ENCODE measurements around the gene SCAP. TPM values are rescaled to one million over a fixed set of nuclear protein-coding genes. Genes with fewer than 3 reads are reported as not detected.
"Not testable (repeated sequence)": the region's sequence is repeated elsewhere in the genome, so short reads cannot be mapped to it uniquely, and the experiment has no call there.

The SCAP gene
- total RNA-seq, 1 donor from 2014 or later, result 37.9 TPM

GRCh38 chr3:47485812-47486211 lies 10.1 kb upstream of the SCAP start:
- DNase-seq (ENCODE audit: low spot score), result no peak
- intact Hi-C loops (cut with DNase I), result no loop called here

GRCh38 chr3:47482366-47482765 lies 6.6 kb upstream of the SCAP start:
- intact Hi-C loops (cut with DNase I), result no loop called here
- no peak for DNase-seq (ENCODE audit: low spot score)

- intact Hi-C loops (cut with DNase I); DNase-seq (ENCODE audit: low spot score): not testable (repeated sequence)
Observed at GRCh38 chr3:47481763-47482162, 6.0 kb upstream of the SCAP start.

GRCh38 chr3:47480267-47480666 lies 4.5 kb upstream of the SCAP start:
- intact Hi-C loops (cut with DNase I); DNase-seq (ENCODE audit: low spot score): not testable (repeated sequence)

- intact Hi-C loops (cut with DNase I), result no loop called here
- DNase-seq (ENCODE audit: low spot score), result no peak
Observed at GRCh38 chr3:47479826-47480160, 4.1 kb upstream of the SCAP start.

GRCh38 chr3:47478022-47478421 lies 2.3 kb upstream of the SCAP start:
- intact Hi-C loops (cut with DNase I), result no loop called here
- DNase-seq (ENCODE audit: low spot score), result no peak

- DNase-seq (ENCODE audit: low spot score), result no peak
Observed at GRCh38 chr3:47476644-47477199, 981 bp upstream of the SCAP start.

GRCh38 chr3:47476330-47476626 lies 537 bp upstream of the SCAP start:
- intact Hi-C loops (cut with DNase I), result no loop called here
- DNase-seq (ENCODE audit: low spot score), result no peak

More at GRCh38 chr3:47476644-47477199, 981 bp upstream of the SCAP start:
- intact Hi-C loops (cut with DNase I), result no loop called here

GRCh38 chr3:47475029-47475569 lies 642 bp downstream of the SCAP start:
- intact Hi-C loops (cut with DNase I), result loop anchor here (1.0 kb wide), 1 partner anchor 52 kb away; no protein-coding TSS in a partner anchor
- no peak for DNase-seq (ENCODE audit: low spot score)

GRCh38 chr3:47473391-47473790 lies 2.4 kb downstream of the SCAP start:
- DNase-seq (ENCODE audit: low spot score), result no peak
- intact Hi-C loops (cut with DNase I), result no loop called here

GRCh38 chr3:47469616-47470015 lies 6.1 kb downstream of the SCAP start:
- no peak for DNase-seq (ENCODE audit: low spot score)
- intact Hi-C loops (cut with DNase I), result no loop called here

GRCh38 chr3:47468315-47468714 lies 7.4 kb downstream of the SCAP start:
- intact Hi-C loops (cut with DNase I); DNase-seq (ENCODE audit: low spot score): not testable (repeated sequence)

- intact Hi-C loops (cut with DNase I), result no loop called here
- DNase-seq (ENCODE audit: low spot score), result no peak
Observed at GRCh38 chr3:47464588-47464987, 11.2 kb downstream of the SCAP start.

GRCh38 chr3:47459534-47460085 lies 16.1 kb downstream of the SCAP start:
- intact Hi-C loops (cut with DNase I), result not testable (repeated sequence)

GRCh38 chr3:47456984-47457383 lies 18.8 kb downstream of the SCAP start:
- peak; percentile 17 for DNase-seq (ENCODE audit: low spot score)
- intact Hi-C loops (cut with DNase I), result no loop called here

More at GRCh38 chr3:47459534-47460085, 16.1 kb downstream of the SCAP start:
- peak; percentile 1 for DNase-seq (ENCODE audit: low spot score)

- intact Hi-C loops (cut with DNase I), result no loop called here
- DNase-seq (ENCODE audit: low spot score), result peak; percentile 12
Observed at GRCh38 chr3:47455806-47456452, 19.8 kb downstream of the SCAP start.

- DNase-seq (ENCODE audit: low spot score), result peak; percentile 17
- intact Hi-C loops (cut with DNase I), result no loop called here
Observed at GRCh38 chr3:47452453-47453215, 23.1 kb downstream of the SCAP start.

- no peak for DNase-seq (ENCODE audit: low spot score)
- intact Hi-C loops (cut with DNase I), result no loop called here
Observed at GRCh38 chr3:47444103-47444502, 31.6 kb downstream of the SCAP start.

- DNase-seq (ENCODE audit: low spot score), result peak; percentile 27
- intact Hi-C loops (cut with DNase I), result no loop called here
Observed at GRCh38 chr3:47443611-47443995, 32.1 kb downstream of the SCAP start.

GRCh38 chr3:47441796-47442551 lies 33.8 kb downstream of the SCAP start:
- intact Hi-C loops (cut with DNase I), result no loop called here
- DNase-seq (ENCODE audit: low spot score), result no peak

Data from cardiac septum (tissue), 1 donor.